Measurements from ENCODE around the gene PTPRJ. TPM values are rescaled to one million over a fixed set of nuclear protein-coding genes. Genes with fewer than 3 reads are reported as not detected.

PTPRJ gene
- total and polyA plus RNA-seq, 2 of the 4 experiments (the other 2 are of a cell fraction), result 5.6 to 14.9 TPM

DNA sequence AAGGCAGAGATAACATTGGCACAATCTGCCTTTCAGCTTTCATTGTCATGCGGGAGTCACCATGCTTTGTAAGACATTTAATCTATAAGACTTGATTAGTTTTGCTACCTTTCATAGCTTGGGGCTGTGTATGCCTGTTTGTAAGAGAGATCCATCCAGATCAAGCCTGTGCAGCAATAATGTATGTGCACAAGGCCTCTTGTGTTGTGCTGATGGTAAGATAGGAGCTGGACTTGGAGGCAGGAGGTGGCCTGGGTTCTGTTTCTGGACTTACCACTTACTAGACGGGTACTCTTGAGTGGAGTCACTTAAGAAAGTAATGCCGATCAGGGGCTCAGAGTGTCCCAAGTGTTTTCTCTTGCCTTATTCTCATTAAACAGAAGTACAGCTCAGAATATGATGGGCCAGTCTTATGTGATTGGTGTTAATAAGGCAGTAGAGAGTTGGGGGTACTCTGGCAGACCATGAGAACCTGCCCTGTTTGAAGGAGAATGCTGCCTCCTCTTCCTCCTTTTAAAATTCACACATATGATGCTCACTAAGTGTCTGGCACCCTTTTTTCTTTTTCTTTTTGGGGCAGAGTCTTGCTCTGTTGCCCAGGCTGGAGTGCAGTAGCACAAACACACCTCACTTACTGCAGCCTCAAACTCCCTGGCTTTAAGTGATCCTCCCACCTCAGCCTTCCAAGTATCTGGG is 30.9 kb downstream of the PTPRJ start:
- Histone ChIP-seq H2BK20ac (ENCODE audit: low read depth, low read length) (no peak overlapping the region), H3K4me3 (ENCODE audit: insufficient read depth, low read depth, low read length) (no peak overlapping the region), H3K9me1 (ENCODE audit: insufficient read depth, low read length) (peaks cover 31% of the 10 kb centered on the region), H3K9me3 (ENCODE audit: control insufficient read depth, insufficient read depth, low read length) (no peaks in the 10 kb centered on the region), H3K36me3 (ENCODE audit: control insufficient read depth, insufficient read depth, low read length) (no peaks in the 10 kb centered on the region), H2AK9ac (replicated peaks; ENCODE audit: low read depth, low read length, poor library complexity) (no peak overlapping the region), H3K4me2 (ENCODE audit: low read depth, low read length) (no peak overlapping the region), H2AFZ (replicated peaks; ENCODE audit: low read length, poor library complexity) (no peak overlapping the region), H3K9ac (ENCODE audit: low read depth, low read length) (no peak overlapping the region), H2BK120ac (ENCODE audit: low read depth, low read length) (0 out of 2 replicates have a peak overlapping the region, but pooled peaks have one; percentile 2), H3K18ac (ENCODE audit: low read depth, low read length) (no peak overlapping the region), H2BK15ac (ENCODE audit: low read depth, low read length) (no peak overlapping the region), H3K27ac (ENCODE audit: insufficient read depth, low read length) (no peak overlapping the region), H3K4me1 (ENCODE audit: control insufficient read depth, insufficient read depth, low read length) (peaks cover 20% of the 10 kb centered on the region), H2AK5ac (ENCODE audit: low read depth, low read length) (peak overlapping the region; percentile 60; the same call in 1 of the 2 replicates), H2BK5ac (ENCODE audit: low read depth, low read length, poor library complexity, severe bottlenecking) (no peak overlapping the region), H4K5ac (ENCODE audit: low read depth, low read length) (no peak overlapping the region), H3K27me3 (ENCODE audit: control insufficient read depth, insufficient read depth, low read length) (no peaks in the 10 kb centered on the region), H3K14ac (replicated peaks; ENCODE audit: low read depth, low read length) (0 out of 2 replicates have a peak overlapping the region, but pooled peaks have one; percentile 20), H4K91ac (ENCODE audit: insufficient read depth, low read depth, low read length) (no peak overlapping the region), H4K8ac (ENCODE audit: low read depth in 2 of 2, low read length in 2 of 2) (no peak overlapping the region), H3K56ac (ENCODE audit: extremely low read depth, insufficient read depth, low read length) (no peak overlapping the region), H4K20me1 (ENCODE audit: insufficient read depth, low read length) (peaks cover 19% of the 10 kb centered on the region), H3K23ac (ENCODE audit: low read depth, low read length) (no peak overlapping the region), H3K79me1 (ENCODE audit: low read depth in 1 of 2, low read length in 2 of 2) (peaks cover 46 to 86% of the 10 kb centered on the region in 2 experiments), H3K4ac (ENCODE audit: low read depth, low read length) (0 out of 2 replicates have a peak overlapping the region, but pooled peaks have one; percentile 1)
- ATAC-seq (ENCODE audit: low read depth), result no peak
- no peak for TF ChIP-seq MAZ (IDR thresholded peaks at IDR 0.05; ENCODE audit: borderline replicate concordance, low read depth, low read length)
- no peak for TF ChIP-seq POLR2A (IDR thresholded peaks at IDR 0.05; ENCODE audit: low read depth, low read length)
- TF ChIP-seq CEBPB (IDR thresholded peaks at IDR 0.05; ENCODE audit: low read depth, low read length), result no peak
- TF ChIP-seq, protein P1, sequence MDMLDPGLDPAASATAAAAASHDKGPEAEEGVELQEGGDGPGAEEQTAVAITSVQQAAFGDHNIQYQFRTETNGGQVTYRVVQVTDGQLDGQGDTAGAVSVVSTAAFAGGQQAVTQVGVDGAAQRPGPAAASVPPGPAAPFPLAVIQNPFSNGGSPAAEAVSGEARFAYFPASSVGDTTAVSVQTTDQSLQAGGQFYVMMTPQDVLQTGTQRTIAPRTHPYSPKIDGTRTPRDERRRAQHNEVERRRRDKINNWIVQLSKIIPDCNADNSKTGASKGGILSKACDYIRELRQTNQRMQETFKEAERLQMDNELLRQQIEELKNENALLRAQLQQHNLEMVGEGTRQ (IDR thresholded peaks at IDR 0.05; ENCODE audit: low read depth, low read length), result no peak
- DNase-seq, result no peak
- no TSS peak for BruUV-seq (replicated peaks)
- POLR2A ChIA-PET (ENCODE audit: unreplicated experiment), result no interaction called here
- dilution Hi-C loops (cut with HindIII; ENCODE audit: low sequenced_read_pairs, unreplicated experiment), result no loop called here
- CTCF ChIA-PET, result no interaction called here
- no CpG with 5 or more reads among the region's 3 CpGs for WGBS, 2 experiments (ENCODE audit: extremely low coverage in 2 of 2, insufficient read length in 1 of 2)
- in situ Hi-C loops (cut with MboI; ENCODE audit: low sequenced_read_pairs), result no loop called here
- intact Hi-C loops (cut with micrococcal nuclease), result no loop called here
